AG04450 (cell line): ENCODE measurements around the gene PHLDA3. TPM values are rescaled to one million over a fixed set of nuclear protein-coding genes. Genes with fewer than 3 reads are reported as not detected.

Source experiments
- CTCF ChIA-PET: fragments of 300-600, 350-600 bp; formaldehyde crosslinking; extraction: SDS; loops from one replicate; lab custom pipeline; 2022; ENCODE audit warnings: antibody characterized with exemption, inconsistent platforms; lab: Charles Lee
- POLR2A ChIA-PET: fragments of 350-600 bp; formaldehyde crosslinking; extraction: SDS; loops from one replicate; lab custom pipeline; 2021; ENCODE audit warnings: antibody characterized with exemption, inconsistent platforms; lab: Yijun Ruan, JAX
- DNase-seq: peaks from one replicate; pipeline ENCODE4 v3.0.0-alpha.2; 2011; ENCODE audit warnings: low read depth, low spot score
- H3K27ac ChIP-seq: one replicate; pipeline ENCODE4 v1.5.1; 2012; ENCODE audit warnings: low read depth, low read length, control low read depth
- H3K27me3 ChIP-seq: one replicate; pipeline ENCODE4 v1.6.0; 2012; ENCODE audit warnings: low read length; ENCODE audit not compliant: control insufficient read depth, insufficient read depth
- H3K4me3 ChIP-seq: 2 replicates; pipeline ENCODE4 v1.5.1; 2011; ENCODE audit warnings: mild to moderate bottlenecking, low read depth, low read length, control low read depth
- H3K9me3 ChIP-seq: 2 replicates; pipeline ENCODE4 v1.5.1; 2012; ENCODE audit warnings: low read length; ENCODE audit not compliant: control insufficient read depth, insufficient read depth
- polyA plus RNA-seq: library from polyadenylated mRNA; depleted of rRNA; stranded (reverse); fragments of >200 nt; gene quantifications from 2 replicates; pipeline ENCODE4 v1.2.3, GENCODE V29; 2011
- TF ChIP-seq, protein P1 (sequence below): IDR thresholded peaks from 2 replicates; pipeline ENCODE4 v1.5.1; 2011; ENCODE audit warnings: low read depth, low read length, control low read depth, inconsistent platforms

PHLDA3 gene
- polyA plus RNA-seq, 1 experiment: 58.9 TPM

DNA sequence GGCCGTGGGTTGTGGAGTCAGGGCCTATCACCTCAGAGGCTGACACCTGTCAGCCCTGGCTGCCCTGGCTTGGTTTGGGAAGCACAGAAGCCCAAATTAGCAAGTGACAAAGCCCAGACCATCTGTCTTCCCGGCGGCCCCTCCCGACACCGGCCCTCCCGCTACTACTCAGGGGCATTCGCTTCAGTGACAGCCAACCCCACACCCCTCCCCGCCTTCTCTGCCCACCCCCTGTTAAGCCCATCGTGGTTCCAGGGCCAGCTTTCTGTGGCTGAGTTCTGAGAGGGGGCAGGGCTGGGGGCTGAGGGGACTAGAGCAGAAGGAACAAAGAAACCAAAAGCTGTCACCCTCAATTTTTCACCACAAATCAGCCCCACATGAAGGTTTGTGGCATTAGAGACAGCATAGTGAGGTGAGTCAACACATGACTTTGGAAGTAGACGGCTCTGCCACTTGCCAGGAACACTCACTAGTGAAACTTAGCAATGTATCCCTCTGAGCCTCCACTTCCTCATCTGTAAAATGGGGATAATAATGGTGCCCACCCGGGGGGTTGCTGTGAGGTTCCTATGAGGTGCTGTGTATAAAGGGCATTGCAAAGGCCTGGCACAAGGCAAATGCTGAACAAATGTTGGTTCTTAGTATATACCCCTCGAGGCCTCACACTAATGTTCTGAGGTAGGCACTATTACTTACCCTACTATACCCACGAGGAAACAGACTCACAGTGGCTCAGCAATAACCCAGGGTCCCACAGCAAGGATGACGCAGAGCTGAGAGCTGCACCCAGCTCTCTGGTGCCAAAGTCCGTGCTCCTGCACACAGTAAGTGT is 42.3 kb downstream of the PHLDA3 start:
- TF ChIP-seq, protein P1, sequence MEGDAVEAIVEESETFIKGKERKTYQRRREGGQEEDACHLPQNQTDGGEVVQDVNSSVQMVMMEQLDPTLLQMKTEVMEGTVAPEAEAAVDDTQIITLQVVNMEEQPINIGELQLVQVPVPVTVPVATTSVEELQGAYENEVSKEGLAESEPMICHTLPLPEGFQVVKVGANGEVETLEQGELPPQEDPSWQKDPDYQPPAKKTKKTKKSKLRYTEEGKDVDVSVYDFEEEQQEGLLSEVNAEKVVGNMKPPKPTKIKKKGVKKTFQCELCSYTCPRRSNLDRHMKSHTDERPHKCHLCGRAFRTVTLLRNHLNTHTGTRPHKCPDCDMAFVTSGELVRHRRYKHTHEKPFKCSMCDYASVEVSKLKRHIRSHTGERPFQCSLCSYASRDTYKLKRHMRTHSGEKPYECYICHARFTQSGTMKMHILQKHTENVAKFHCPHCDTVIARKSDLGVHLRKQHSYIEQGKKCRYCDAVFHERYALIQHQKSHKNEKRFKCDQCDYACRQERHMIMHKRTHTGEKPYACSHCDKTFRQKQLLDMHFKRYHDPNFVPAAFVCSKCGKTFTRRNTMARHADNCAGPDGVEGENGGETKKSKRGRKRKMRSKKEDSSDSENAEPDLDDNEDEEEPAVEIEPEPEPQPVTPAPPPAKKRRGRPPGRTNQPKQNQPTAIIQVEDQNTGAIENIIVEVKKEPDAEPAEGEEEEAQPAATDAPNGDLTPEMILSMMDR: no peak
- POLR2A ChIA-PET: interaction anchor here (0.7 kb wide), 1 partner anchor 29 kb away, joined by 3 read pairs; no protein-coding TSS in a partner anchor
- H3K27ac ChIP-seq: no peak overlapping the region
- no peak for DNase-seq
- no peak overlapping the region for H3K4me3 ChIP-seq
- CTCF ChIA-PET: interaction anchor here (0.7 to 2.6 kb wide), 2 partner anchors 9 to 41 kb away, joined by 3 to 14 read pairs; no protein-coding TSS in a partner anchor
- H3K27me3 ChIP-seq: peaks cover 15% of the 10 kb centered on the region
- H3K9me3 ChIP-seq: peaks cover 8% of the 10 kb centered on the region

DNA sequence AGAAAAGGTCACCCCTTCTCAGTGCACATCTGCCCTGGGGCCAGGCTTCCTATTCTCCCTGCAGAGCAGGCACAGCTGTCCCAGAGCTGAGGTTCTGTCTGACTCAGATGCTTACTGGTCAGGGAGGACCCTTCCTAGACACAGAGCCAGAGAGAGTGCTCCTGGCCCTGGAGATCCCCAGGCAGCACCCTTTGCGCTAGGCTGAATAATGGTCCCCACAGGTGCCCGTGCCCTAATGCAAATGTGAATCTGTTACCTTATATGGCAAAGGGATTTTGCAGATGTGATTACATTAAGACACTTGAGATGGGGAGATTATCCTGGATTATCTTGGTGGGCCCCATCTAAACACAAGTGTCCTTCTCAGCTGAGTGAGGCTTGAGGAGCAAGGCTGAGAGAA is 44.8 kb downstream of the PHLDA3 start:
- Histone ChIP-seq H3K27ac (no peak overlapping the region), H3K9me3 (peaks cover 8% of the 10 kb centered on the region), H3K27me3 (peaks cover 30% of the 10 kb centered on the region), H3K4me3 (no peak overlapping the region)
- ChIA-PET POLR2A (no interaction called here), CTCF (interaction anchor here (1.3 kb wide), 1 partner anchor 11 kb away, joined by 3 read pairs; no protein-coding TSS in a partner anchor)
- no peak for DNase-seq
- TF ChIP-seq, protein P1: no peak

DNA sequence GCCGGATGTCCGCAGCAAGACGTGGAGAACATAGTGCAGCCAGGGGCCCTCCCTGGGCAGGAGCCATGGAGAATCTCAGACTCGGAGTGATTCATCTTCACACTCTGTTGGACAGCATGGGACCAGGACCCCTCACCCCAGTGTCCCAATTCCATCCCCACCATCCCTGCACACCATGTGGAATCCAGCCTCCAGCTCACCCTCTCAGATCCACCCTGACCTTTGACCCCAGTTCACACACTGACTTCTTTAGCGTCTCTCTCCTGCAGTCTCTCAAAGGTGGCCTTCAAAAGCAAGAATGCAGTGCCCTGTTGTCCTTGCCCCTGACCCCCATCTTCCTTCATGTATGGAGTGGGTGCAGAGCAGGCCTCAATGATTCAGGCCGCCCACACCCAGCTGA is 45.3 kb downstream of the PHLDA3 start:
- POLR2A ChIA-PET: no interaction called here
- no peak for DNase-seq
- CTCF ChIA-PET: interaction anchor here (1.3 kb wide), 1 partner anchor 12 kb away, joined by 3 read pairs; no protein-coding TSS in a partner anchor

DNA sequence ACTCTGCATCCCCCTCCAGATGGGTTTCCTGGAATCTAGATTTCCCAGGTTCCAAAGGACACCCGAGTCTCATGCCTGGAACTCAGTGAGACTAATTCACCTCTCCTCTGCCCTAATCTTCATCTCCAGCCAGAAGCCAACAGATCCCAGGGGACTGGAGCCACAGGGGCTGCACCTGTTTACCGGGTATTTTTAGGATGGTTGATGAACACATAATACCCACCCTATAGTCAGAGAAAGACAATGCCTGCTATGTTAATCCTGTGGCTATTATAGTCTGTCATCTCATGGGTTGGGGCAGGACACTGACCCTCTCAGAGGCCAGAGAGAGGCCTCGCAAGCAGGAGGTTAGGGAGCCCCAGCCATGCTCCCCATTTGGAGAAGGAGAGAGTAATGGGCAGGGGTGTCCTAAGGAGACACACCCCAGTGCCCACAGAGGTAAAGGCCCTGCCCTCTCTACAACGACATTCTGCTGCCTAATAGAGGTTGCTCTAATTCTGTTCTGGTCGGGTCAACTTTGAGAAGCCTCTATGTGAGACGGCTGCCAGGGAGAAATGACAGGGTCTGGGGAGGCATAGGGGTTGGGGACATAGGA is 46.5 kb downstream of the PHLDA3 start:
- peaks cover 8% of the 10 kb centered on the region for H3K9me3 ChIP-seq
- TF ChIP-seq, protein P1: no peak
- CTCF ChIA-PET: interaction anchor here (1.3 kb wide), 1 partner anchor 13 kb away, joined by 3 read pairs; no protein-coding TSS in a partner anchor
- H3K27ac ChIP-seq: no peak overlapping the region
- H3K4me3 ChIP-seq: no peak overlapping the region
- POLR2A ChIA-PET: no interaction called here
- no peak for DNase-seq
- peaks cover 34% of the 10 kb centered on the region for H3K27me3 ChIP-seq

More for the DNA sequence above, 45.3 kb downstream of the PHLDA3 start:
- TF ChIP-seq, protein P1: no peak
- Histone ChIP-seq H3K27ac (no peak overlapping the region), H3K4me3 (no peak overlapping the region), H3K9me3 (peaks cover 8% of the 10 kb centered on the region), H3K27me3 (peaks cover 28% of the 10 kb centered on the region)
